Right renal pelvis (tissue), 4 donors: ENCODE results near the gene CYP1A2. TPM values are rescaled to one million over a fixed set of nuclear protein-coding genes. Genes with fewer than 3 reads are reported as not detected.
"Not testable (repeated sequence)": the region's sequence is repeated elsewhere in the genome, so short reads cannot be mapped to it uniquely, and the experiment has no call there.

Experiments
- DNase-seq, 4 donors: peaks; one replicate each; pipeline ENCODE4 v3.0.0-alpha.2; 2013; ENCODE audit warnings: low read depth in 4 of 4, low spot score in 3 of 4, missing footprints in 1 of 4
- polyA plus RNA-seq, 4 donors: library from polyadenylated mRNA; unstranded; fragments of 120-200 nt; gene quantifications; one replicate each; pipeline ENCODE4 v1.2.1, GENCODE V29; 2013; ENCODE audit not compliant: insufficient read length in 4 of 4

CYP1A2 gene
- polyA plus RNA-seq, 4 donors: 0.08 to 0.24 (median 0.19) TPM; not detected in 1

DNA sequence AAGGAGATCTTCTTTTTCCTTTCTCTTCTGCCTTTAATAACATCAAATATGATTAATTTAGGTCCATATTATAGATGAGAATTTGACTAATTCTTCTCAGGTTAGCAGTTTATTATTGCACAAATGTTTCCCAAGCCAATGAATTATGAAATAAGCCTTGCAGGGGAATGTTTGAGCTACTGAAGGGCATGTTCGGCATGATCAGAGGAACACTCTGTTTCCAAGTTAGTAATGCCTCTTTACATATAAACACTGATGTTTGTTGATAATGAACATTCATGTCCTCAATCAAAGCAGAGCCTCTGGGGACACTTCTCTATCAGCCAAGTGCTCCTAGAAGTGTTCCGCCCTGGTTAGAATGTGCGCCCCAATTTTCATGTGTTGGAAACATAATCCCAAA lies 13.3 kb upstream of the CYP1A2 start:
- DNase-seq: no peak

DNA sequence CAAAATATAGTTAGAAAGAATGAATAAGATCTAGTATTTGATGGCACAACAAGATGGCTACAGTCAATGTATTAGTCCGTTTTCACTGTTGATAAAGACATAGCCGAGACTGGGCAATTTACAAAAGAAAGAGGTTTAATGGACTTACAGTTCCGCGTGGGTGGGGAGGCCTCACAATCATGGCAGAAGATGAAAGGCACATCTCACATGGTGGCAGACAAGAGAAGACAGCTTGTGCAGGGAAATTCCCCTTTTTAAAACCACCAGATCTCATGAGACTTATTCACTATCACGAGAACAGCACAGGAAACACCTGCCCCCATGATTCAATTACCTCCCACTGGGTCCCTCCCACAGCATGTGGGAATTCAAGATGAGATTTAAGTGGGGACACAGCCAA lies 10.4 kb upstream of the CYP1A2 start:
- DNase-seq: not testable (repeated sequence)

DNA sequence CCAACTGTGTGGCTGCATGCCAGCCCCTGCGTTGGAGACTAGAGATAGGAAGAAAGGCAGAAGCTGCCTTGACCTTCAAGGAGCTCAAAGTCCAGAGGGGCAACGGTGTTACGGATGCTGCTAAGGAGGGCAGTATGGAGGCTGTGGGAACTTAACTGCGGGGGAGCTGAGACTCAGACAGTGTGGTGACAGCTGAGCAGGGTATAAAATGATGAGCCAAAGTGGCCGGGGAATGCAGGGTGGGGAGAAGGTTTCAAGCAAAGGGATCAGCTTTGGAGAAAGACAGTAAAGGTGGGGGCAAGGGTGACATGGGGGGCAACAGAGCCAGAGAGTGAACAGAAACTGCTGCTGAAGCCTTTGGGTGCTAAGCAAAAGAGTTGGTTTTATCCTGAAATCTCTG lies 6.2 kb upstream of the CYP1A2 start:
- no peak for DNase-seq

DNA sequence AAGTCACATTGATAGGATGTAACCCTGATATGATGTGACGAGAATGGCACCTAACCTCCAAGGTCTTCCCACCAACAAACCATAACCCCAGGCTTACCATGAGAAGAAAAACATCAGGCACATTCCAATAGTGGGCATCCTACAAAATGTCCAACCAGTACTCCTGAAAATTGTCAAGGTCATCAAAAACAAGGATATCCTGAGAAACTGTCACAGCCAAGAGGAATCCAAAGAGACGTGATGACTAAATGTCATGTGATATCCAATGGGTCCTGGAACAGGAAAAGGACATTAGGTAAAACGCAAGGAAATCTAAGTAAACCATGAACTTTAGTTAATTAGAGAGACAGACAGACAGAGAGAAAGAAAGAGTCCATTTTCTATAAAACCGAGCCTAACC lies 2.3 kb upstream of the CYP1A2 start:
- DNase-seq: no peak

DNA sequence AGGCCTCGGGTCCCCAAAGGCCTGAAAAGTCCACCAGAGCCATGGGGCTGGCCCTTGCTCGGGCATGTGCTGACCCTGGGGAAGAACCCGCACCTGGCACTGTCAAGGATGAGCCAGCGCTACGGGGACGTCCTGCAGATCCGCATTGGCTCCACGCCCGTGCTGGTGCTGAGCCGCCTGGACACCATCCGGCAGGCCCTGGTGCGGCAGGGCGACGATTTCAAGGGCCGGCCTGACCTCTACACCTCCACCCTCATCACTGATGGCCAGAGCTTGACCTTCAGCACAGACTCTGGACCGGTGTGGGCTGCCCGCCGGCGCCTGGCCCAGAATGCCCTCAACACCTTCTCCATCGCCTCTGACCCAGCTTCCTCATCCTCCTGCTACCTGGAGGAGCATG lies 1.2 kb downstream of the CYP1A2 start:
- no peak for DNase-seq

DNA sequence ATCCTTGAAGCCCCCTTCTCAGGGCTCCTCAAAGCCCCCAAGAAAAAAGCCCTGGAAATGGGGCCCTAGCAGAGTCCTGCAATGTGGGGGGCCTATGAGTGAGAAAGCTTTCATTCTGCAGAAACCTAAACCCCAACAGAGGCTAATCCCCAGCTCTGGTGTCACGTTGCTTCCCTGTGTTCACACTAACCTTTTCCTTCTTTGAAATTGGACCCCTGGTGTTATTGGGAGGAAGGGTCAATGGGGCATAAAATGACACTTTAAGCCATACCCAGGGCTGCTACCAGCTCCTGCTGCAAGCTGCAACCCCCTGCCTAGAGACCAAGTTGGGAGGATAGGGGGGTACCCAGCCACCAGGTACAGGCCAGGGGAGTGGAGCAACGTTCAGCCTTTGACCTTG lies 2.1 kb downstream of the CYP1A2 start:
- DNase-seq: peak in 1 of 4 donors; percentile 31

DNA sequence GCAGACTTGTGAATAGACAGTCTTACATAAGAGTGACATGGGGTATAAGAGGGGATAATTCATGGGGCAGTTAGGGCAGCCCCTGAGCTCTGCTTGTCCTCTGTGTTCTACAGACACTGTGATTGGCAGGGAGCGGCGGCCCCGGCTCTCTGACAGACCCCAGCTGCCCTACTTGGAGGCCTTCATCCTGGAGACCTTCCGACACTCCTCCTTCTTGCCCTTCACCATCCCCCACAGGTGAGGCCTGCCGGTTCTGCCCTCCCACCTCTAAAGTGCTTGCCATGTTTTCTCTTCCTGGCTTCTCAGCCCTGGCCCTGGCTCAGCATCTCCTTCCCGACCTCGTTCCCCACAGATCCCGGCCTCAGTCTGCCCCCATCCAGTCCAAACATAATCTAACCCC lies 3.4 kb downstream of the CYP1A2 start:
- DNase-seq: no peak

DNA sequence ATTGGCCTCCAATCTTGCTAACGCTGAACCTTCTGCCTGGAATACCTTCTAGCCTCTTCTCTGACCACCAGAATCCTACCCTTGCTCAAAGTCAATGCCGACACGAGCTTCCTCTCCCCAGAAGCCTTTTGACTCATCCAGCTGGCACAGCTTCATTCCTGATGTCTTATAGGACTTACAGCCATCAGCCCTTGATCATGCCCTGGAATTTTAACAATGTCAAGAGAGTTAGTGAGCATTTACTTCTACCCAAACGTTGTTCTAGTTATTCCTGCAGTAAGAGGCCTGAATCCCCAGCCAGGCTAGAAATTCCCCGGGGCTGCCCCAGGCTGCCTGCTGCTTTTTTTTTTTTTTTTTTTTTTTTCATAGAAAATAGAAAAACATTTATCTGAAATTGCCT lies 3.9 kb downstream of the CYP1A2 start:
- DNase-seq: no peak

DNA sequence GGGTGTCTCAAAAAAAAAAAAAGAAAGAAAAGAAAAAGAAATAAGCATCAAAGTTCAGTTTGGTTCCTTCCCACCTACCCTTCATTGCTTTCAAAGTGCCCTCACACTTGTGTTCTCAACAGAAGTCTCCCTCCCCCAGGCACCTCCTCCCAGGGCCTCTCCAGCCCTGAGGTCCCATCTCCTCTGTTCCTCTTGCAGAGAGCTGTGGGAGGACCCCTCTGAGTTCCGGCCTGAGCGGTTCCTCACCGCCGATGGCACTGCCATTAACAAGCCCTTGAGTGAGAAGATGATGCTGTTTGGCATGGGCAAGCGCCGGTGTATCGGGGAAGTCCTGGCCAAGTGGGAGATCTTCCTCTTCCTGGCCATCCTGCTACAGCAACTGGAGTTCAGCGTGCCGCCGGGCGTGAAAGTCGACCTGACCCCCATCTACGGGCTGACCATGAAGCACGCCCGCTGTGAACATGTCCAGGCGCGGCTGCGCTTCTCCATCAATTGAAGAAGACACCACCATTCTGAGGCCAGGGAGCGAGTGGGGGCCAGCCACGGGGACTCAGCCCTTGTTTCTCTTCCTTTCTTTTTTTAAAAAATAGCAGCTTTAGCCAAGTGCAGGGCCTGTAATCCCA lies 6.1 kb downstream of the CYP1A2 start:
- DNase-seq: no peak

DNA sequence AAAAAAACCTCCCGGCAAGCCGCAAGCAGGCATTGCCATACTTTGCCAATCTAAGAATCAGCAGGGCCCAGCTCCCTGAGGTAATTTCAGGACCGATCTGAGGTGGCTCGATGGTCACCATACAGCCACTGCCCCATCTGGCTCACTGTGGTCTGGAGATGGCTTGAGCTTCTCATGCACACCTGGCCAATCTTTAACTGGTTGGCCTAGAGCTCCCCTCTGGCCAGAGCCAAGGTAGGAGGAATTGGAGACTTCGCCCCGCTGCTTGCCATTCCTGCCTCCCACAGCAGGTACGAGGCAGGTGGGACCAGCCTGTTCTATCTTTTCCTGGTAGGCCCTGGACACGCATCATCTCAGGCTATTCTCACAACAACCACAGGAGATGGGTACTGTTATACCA lies 10.1 kb downstream of the CYP1A2 start:
- no peak for DNase-seq

DNA sequence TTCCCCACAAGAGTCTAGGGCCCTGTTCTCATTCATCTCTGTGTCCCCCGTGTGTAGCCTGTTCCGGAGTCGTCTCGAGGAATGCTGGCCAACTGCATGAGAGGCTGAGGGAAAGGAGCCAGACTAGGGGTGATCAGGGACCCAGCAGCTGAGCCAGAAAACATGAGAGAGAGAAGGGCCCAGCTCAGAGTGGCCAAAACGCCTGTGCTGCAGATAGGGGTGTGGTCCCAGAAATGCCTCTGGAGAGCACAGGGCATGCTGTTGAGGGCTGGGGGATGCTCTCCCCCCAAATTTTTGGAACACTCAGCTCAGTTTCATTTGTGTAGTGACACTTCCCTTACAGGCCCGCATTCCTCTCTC lies 14.1 kb downstream of the CYP1A2 start:
- DNase-seq: no peak

DNA sequence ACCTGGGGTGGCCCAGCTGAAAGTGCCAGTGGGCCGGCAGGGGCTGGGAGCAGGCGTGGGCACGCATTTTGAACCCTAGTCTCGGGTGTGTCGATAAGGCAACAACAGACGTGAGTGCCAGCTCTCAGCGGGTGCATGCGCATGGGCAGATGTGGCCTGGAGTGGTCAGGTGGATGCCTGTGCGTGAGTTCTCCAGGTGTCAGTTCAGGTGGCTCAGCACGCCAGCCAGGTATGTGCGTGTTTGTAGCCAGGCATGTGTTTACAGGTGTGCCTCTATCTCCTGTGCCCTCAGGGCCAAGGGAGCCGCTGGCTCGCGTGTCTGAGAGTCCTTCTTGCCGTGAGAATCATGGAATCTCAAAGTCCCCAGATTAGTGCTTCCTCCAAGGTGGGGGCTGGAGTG lies 14.8 kb downstream of the CYP1A2 start:
- DNase-seq: no peak

DNA sequence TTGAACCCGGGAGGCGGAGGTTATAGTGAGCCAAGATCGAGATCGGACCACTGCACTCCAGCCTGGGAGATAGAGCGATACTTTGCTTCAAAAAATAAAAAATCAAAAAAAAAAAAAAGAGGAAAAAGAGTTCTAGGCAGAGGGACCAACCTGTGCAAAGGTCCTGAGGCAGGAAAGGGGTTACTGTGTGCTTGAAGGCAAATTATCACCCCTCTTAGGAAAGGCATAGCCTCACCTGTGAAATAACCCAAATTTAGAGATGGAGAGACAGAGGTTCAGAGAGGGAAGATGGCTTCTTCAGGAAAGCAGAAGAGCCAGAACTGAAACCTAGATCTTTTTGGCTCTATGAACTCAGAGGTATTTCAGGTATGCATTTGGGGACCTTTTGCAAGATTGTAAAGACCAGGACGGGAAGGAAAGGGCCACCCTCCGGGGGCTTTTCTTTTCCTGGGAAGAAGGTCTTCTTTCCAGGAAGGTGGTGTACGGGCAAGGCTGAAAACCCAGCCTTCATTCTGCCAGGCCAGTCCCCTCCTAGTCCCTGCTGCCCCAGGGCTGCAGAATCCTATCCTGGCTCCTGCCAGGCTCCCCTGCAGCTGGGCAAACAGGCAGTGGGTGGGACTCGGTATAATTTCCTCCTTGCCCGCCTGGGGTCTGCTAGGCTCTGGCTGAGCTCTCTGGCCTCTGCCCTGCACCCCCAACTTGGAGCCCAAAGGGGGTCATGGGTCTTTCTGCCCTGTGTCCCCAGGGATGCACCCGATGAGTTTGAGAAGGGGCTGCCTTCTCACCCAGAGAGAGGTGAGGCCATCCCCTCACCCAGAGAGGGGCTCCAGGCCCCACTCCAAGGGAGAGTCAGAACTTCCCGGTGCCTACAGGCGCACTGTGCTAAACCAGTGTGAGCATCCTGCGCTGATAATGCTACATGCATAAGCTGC lies 18.8 kb downstream of the CYP1A2 start:
- DNase-seq: no peak

DNA sequence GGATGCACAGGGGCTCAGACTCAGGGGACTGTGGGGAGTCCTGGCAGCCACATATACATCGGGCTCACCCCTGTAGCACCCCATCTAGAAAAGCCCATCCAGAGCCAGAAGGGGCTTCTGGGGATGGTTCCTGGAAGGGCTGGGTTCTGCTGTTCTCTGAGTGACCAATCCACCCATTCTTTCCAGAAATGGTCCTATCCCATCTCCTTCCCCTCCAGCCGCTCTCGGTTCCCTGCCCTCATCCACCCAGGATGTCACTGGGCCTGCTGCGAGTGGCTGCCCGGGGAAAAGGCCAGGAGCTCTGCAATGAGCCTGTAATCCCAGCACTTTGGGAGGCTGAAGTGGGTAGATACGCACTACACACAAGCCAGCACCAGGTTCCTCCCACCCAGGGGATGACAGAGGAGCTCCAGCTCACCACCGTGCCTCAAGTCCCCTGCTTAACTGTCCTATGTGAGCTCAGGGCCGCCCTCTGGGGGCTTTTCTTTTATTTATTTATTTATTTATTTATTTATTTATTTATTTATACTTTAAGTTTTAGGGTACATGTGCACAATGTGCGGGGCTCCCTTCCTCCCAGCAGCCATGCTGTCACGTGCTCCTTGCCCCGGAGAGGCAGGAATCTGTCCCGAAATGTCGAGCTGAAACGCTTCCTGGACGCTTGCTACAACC lies 19.6 kb downstream of the CYP1A2 start:
- DNase-seq: no peak

DNA sequence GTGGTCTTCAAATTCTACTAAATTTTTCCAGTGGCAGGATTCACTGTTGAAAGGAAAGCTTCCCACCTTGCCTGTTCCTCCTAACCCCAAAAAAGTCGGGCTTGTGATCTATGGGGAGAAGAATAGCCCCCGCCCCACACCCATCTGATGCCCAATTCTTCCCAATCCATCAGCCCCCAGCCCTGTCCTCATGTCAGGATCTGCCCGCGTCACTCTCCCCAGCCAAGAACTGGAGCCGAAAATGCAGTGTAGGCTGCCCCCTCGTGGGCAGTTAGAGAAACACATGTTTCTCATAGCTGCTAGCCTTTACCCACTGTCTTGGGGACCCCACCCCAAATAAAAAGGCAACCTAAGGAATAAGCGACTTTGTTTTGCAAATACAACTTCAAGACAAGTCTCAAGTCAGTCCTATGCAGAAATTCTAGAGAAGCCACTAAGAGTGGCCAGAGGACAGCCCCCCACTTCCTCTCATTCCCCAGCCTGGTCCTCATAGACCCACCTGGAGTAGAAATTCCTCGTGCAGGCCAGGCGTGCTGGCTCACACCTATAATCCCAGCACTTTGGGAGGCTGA lies 20.2 kb downstream of the CYP1A2 start:
- no peak for DNase-seq

DNA sequence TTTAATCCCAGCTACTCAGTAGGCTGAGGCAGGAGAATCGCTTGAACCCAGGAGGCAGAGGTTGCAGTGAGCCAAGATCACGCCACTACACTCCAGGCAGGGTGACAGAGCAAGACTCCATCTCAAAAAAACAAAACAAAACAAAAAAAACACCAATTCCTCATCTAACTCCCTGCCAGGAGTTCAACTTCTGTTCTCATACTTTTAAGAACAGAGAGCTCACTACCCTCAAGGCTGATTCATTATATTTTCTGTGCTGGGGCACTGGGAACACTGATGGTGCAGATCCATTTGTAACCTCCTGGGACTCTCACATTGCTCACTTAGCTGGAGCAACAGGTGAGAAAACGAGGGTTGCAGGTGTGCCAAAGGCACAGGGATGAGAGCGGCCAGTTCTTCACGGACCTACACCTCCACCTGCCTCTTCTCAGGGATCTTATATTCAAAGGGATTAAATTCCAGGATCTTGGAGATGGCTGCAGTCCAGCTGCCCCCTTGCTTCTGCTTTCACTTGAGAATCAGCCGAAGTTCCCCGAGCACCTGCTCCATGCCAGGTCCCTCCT lies 20.9 kb downstream of the CYP1A2 start:
- DNase-seq: no peak

DNA sequence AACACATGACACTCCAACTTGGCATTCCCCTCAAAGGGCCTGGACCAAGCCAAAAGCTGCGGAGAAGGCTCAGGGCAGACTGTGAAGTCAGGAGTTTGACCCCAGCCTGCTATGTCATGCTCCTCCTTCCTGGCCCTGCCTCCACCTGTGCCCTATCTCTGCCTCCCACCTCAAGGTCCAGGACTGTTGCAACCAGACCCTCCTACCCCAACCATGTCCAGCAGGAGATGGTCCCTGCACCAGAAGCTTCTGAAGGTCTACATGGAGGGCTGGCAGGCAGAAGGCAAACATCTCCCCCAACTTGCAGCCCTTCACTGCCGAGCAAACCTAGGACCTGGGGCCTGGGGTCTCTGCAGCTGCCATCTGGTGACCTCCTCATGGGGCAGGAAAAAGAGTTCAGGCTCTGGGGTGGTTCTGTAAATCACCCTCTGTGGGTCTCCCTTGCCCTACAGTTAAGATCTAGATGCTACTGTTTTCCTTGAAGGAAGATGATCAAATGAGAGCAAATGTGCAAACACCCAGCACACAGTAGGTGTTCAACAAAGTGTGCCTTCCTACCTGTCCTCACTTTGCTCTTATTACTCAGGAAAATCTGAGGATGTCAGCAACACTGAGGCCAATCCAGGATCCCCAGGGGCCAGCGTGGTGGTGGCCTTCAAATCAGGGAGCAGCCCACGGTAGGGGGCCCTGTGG lies 21.7 kb downstream of the CYP1A2 start:
- no peak for DNase-seq

DNA sequence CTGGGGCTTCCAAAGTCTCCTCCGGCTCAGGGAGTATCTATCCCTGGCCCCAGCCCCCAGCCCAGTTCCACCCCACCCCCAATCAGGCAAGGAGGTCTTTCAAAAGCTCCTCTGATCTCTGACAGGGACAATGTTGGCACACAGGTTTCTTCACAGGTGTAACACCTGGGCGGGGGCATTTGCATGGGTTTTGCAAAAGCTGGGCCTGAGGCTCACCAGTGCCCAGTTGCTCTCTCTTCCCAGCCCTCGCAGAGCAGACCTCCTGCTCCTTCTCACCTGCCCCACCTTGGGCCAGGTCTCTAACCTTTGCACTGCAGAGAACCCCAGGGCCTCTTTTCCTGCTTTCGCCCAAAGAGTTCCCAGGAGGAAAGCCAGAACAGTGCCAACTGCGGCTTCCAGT lies 24.7 kb downstream of the CYP1A2 start:
- no peak for DNase-seq

DNA sequence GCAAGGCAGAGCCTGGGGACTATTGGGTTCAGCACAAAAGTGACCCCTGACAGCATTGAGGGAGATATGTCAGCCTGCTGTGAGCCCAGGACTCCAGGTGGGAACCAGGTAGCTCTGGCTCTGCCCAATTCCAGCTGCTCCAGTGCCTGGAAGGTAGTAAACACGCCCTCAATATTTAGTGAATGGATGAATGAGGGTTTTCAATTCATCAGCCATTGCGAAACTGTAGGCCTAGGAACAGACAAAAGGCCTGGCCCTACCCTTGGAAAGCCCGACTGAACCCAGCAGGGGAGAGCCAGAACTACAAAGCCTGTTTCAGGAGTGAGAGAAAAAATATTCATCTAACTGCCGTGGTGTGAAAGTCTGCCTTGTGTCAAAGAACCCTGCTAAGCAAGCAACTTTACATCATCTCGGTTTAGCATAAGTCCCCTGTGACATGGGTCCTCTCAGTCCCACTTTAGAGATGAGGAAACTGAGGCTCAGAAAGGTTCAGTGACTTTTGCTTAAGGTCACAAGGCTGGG lies 25.1 kb downstream of the CYP1A2 start:
- DNase-seq: no peak

DNA sequence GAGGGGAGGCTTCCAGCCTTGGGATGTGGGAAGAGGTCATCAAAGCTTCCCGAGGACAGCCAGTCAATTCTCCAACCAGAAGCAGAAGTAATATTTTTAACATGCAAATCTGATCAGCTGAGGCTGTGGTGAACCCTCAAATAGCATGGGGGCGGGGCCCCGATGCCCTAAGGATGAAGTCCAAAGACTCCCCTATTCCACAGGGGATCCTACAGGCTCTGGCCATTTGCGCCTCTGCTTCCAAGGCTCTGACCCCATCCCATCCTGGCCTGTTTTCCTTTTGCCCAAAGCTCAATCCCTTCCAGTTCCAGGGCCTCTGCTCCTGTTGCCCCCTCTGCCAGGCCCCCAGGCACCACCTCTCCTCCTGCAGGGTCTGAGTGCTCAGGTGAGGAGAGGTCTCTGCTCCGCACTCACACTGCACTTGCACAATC lies 26.5 kb downstream of the CYP1A2 start:
- DNase-seq: no peak
